WI38 (cell line): ENCODE data around the gene PINK1.
A peak's percentile ranks its signal among the peaks of the same experiment; 100 is the strongest.

Experiments used
- H3K4me3 ChIP-seq: 2 replicates; pipeline ENCODE4 v1.5.1; 2011; ENCODE audit warnings: low read depth, mild to moderate bottlenecking, control low read depth, low read length
- CTCF ChIP-seq: IDR thresholded peaks from 2 replicates; pipeline ENCODE4 v1.5.1; 2012; ENCODE audit warnings: low read depth, mild to moderate bottlenecking, control low read depth, low read length

PINK1 gene

GRCh38 chr1:20648438-20648837 is 15.2 kb downstream of the PINK1 start:
- H3K4me3 ChIP-seq: no peak overlapping the region
- no peak for TF ChIP-seq CTCF

DNA sequence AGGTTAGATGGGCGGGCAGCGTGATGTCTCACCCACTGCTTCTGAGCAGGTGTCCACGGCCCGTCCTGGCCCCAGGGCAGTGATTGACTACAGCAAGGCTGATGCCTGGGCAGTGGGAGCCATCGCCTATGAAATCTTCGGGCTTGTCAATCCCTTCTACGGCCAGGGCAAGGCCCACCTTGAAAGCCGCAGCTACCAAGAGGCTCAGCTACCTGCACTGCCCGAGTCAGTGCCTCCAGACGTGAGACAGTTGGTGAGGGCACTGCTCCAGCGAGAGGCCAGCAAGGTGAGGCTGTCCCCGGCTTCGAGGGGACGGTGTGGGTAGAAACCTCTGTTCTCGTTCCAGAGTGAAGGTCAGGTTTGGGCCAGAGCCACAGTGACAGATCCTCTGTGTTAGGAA is 15.7 kb downstream of the PINK1 start:
- no peak for TF ChIP-seq CTCF
- no peak overlapping the region for H3K4me3 ChIP-seq

- no peak for TF ChIP-seq CTCF
Observed at GRCh38 chr1:20652300-20652699, 19.0 kb downstream of the PINK1 start.

DNA sequence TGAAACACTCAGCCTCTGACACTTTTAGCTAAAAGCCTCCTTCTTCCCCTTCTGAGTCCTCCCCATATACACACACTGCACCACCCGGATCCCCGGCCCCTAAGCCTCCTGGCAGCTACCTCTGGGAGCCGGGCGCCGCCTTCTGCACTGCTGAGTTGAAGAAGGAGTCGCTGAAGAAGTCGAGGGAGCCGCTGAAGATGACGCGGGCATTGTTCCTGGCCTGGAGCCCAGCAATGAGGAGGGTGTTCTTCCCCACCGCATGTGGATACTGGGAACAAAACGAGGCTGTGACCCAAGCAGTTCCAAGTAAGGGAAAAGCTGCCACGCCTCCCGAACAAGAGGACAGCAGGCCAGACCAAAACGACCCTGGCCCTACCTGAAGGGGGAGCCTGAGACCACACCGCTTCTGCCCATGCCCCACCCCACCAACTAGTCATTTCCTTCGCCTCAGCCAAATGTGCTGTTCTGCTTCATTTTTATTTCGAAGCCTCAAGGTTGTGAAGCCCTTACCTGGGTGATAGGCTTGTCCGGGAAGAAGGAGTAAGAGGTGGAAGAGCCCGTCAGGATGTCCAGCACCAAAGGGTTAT is 20.9 kb downstream of the PINK1 start:
- H3K4me3 ChIP-seq: no peak overlapping the region

More at GRCh38 chr1:20652300-20652699, 19.0 kb downstream of the PINK1 start:
- no peak overlapping the region for H3K4me3 ChIP-seq

GRCh38 chr1:20657024-20657423 is 23.8 kb downstream of the PINK1 start:
- TF ChIP-seq CTCF: no peak
- H3K4me3 ChIP-seq: no peak overlapping the region

More for the DNA sequence above, 20.9 kb downstream of the PINK1 start:
- no peak for TF ChIP-seq CTCF

DNA sequence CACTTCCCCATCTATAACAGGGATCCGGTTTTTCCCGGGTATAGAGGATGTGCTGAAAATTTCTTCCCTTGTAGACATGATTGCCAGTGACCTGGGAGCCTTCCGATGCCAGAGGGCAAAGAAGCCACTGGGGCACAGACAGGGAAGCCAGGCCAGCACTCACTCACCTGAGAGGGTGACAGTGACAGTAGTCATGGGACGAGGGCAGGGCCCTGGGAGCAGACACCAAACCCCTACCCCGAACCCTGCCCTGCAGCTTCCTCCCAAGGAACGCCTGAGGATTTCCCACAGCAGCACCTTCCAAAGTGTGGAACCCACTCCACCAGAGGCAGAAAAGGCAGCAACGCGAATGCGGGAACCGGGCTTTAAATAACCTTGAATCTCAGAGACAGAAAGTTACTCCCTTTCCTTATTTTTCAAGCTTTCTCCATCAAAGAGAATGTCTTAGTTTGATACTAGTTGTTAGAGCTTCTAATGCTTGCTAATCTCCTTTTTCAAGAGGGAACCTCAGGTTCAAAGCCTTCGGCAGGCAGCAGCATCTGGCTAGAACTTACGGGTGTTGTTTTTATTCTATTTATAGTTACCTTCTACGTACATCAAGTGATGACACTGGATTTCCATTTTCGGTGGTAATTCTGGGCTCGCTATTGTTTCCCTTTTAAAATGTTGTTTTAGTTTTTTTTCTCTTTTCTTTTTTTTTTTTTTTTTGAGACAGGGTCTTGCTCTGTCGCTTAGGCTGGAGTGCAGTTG is 25.1 kb downstream of the PINK1 start:
- no peak for TF ChIP-seq CTCF
- H3K4me3 ChIP-seq: no peak overlapping the region

- no peak for TF ChIP-seq CTCF
- H3K4me3 ChIP-seq: peak overlapping the region; percentile 97
Observed at GRCh38 chr1:20660363-20660762, 27.1 kb downstream of the PINK1 start.
